ENCODE measurements around the gene PGBD1. TPM values are rescaled to one million over a fixed set of nuclear protein-coding genes. Genes with fewer than 3 reads are reported as not detected.

PGBD1 gene
- total RNA-seq, 4 donors from 2014 or later: 6.5 to 7.7 (median 7.2) TPM

GRCh38 chr6:28269492-28269891, 11.9 kb upstream of the PGBD1 start:
- Histone ChIP-seq H3K27me3 (no peaks in the 10 kb centered on the region), H3K27ac (peak overlapping the region in 1 of 4 donors; percentile 2), H3K4me3 (no peak overlapping the region), H3K36me3 (peaks cover 0 to 30% of the 10 kb centered on the region in 2 donors), H3K9me3 (no peaks in the 10 kb centered on the region), H3K4me1 (peaks cover 6 to 28% (median 7%) of the 10 kb centered on the region in 3 donors)
- ATAC-seq: no peak
- TF ChIP-seq EP300 (IDR thresholded peaks at IDR 0.05): no peak
- TF ChIP-seq POLR2AphosphoS5 (IDR thresholded peaks at IDR 0.05): peak; percentile 7
- TF ChIP-seq POLR2A (IDR thresholded peaks at IDR 0.05): no peak

GRCh38 chr6:28274888-28275287, 6.5 kb upstream of the PGBD1 start:
- Histone ChIP-seq H3K27ac (no peak overlapping the region), H3K9me3 (no peaks in the 10 kb centered on the region), H3K4me3 (no peak overlapping the region), H3K4me1 (no peaks in the 10 kb centered on the region), H3K27me3 (no peaks in the 10 kb centered on the region), H3K36me3 (peaks cover 4 to 61% of the 10 kb centered on the region in 2 donors)
- ATAC-seq: no peak
- TF ChIP-seq CTCF (IDR thresholded peaks at IDR 0.05) (no peak), EP300 (IDR thresholded peaks at IDR 0.05) (no peak), POLR2AphosphoS5 (IDR thresholded peaks at IDR 0.05) (no peak), POLR2A (IDR thresholded peaks at IDR 0.05) (no peak)

GRCh38 chr6:28277746-28278145, 3.6 kb upstream of the PGBD1 start:
- ATAC-seq: no peak
- no peaks in the 10 kb centered on the region for H3K9me3 ChIP-seq
- H3K27me3 ChIP-seq: no peaks in the 10 kb centered on the region
- H3K4me1 ChIP-seq: peaks cover 0 to 19% (median 2%) of the 10 kb centered on the region in 3 donors
- peaks cover 4 to 49% of the 10 kb centered on the region in 2 donors for H3K36me3 ChIP-seq
- WGBS, 2 donors (ENCODE audit: low coverage in 1 of 2): 51 to 78% methylated on average over 3 of the region's 3 CpGs
- H3K4me3 ChIP-seq: no peak overlapping the region
- H3K27ac ChIP-seq: no peak overlapping the region
- TF ChIP-seq POLR2AphosphoS5 (IDR thresholded peaks at IDR 0.05) (no peak), EP300 (IDR thresholded peaks at IDR 0.05) (no peak), POLR2A (IDR thresholded peaks at IDR 0.05) (no peak), CTCF (IDR thresholded peaks at IDR 0.05) (no peak)

GRCh38 chr6:28280595-28281287, 631 bp upstream of the PGBD1 start:
- Histone ChIP-seq H3K9me3 (no peaks in the 10 kb centered on the region), H3K4me1 (peaks cover 0 to 21% (median 2%) of the 10 kb centered on the region in 3 donors), H3K4me3 (peak overlapping the region; percentile 71 to 85), H3K27ac (peak overlapping the region in 3 of 4 donors; percentile 75 to 78 (median 77)), H3K27me3 (no peaks in the 10 kb centered on the region), H3K36me3 (peaks cover 0 to 44% of the 10 kb centered on the region in 2 donors)
- TF ChIP-seq EP300 (IDR thresholded peaks at IDR 0.05) (no peak), CTCF (IDR thresholded peaks at IDR 0.05) (no peak), POLR2A (IDR thresholded peaks at IDR 0.05) (no peak), POLR2AphosphoS5 (IDR thresholded peaks at IDR 0.05) (no peak)
- no peak for ATAC-seq
- 32 to 34% methylated on average over 3 of the region's 3 CpGs for WGBS, 2 donors (ENCODE audit: low coverage in 1 of 2)

- H3K9me3 ChIP-seq: no peaks in the 10 kb centered on the region
- peaks cover 0 to 47% of the 10 kb centered on the region in 2 donors for H3K36me3 ChIP-seq
- no peaks in the 10 kb centered on the region for H3K27me3 ChIP-seq
- no peak overlapping the region for H3K4me3 ChIP-seq
- no peak for ATAC-seq
- H3K4me1 ChIP-seq: peaks cover 0 to 21% (median 2%) of the 10 kb centered on the region in 3 donors
- no peak for TF ChIP-seq POLR2AphosphoS5 (IDR thresholded peaks at IDR 0.05)
- TF ChIP-seq POLR2A (IDR thresholded peaks at IDR 0.05): no peak
- TF ChIP-seq CTCF (IDR thresholded peaks at IDR 0.05): no peak
- TF ChIP-seq EP300 (IDR thresholded peaks at IDR 0.05): no peak
- WGBS, 2 donors (ENCODE audit: low coverage in 1 of 2): 100% methylated on average over 2 of the region's 2 CpGs
- H3K27ac ChIP-seq: no peak overlapping the region
These were observed 1.6 kb downstream of the PGBD1 start for GRCh38 chr6:28282926-28283325.

Measured in gastroesophageal sphincter (tissue), 4 donors.